Activated CD8-positive, alpha-beta memory T cell treated with anti-CD3 and anti-CD28 coated beads, Interleukin-2, amount 50 U/mL, for 1 hour (primary cell): ENCODE results near the gene KRT16.
"Not testable (repeated sequence)": the region's sequence is repeated elsewhere in the genome, so short reads cannot be mapped to it uniquely, and the experiment has no call there.

Source experiments
- DNase-seq: peaks from one replicate; pipeline ENCODE4 v3.0.0-alpha.2; 2020; ENCODE audit errors: extremely low read depth

Gene KRT16

DNA sequence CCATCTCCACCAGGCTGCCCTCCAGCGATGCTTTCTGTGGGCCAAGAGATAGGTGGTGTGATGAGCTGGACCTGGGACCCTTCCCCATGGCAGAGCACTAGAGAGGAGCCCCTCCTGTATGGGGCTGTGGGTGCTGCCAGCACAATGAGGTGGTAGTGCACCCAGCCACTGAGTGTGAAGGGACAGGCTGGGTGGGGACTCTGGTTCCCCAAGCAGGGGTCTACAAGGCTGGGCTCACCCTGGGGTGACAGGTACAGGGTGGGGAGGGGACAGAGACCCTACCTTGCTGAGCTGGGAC lies 15.5 kb upstream of the KRT16 start:
- not testable (repeated sequence) for DNase-seq

DNA sequence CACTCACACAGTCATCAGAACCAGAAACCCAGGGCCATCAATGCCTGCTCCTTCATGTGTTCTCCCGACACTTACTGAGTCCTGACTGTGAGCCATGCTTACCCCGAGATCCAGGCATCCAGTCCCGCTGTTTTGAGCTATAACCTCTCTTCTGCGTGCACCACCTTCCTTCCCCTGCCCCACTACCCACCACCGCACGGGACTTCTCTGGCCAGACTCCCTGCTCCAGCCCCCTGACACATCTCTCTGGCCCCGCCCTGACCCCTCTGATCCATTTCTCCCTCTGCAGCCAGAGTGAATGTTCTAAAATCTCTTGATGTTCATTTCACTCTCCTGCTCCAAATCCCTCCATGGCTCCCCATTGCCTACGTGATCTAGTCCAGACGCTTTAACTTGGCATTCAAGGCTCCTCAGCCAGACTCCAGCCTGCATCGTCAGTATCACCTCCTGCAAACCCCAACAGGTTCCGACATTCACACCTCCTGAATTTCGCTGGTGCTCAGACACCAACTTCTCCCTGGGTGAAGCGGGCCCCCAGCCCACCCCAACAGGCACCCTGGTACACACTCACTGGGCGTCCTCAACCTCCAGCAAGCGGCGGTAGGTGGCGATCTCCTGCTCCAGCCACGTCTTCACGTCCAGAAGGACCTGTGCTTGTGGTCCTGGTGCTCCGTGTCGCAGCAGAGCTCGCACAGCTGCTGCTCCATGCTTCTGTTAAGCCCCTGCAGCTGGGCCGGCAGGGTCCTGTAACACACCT lies 14.9 kb upstream of the KRT16 start:
- DNase-seq, result no peak

DNA sequence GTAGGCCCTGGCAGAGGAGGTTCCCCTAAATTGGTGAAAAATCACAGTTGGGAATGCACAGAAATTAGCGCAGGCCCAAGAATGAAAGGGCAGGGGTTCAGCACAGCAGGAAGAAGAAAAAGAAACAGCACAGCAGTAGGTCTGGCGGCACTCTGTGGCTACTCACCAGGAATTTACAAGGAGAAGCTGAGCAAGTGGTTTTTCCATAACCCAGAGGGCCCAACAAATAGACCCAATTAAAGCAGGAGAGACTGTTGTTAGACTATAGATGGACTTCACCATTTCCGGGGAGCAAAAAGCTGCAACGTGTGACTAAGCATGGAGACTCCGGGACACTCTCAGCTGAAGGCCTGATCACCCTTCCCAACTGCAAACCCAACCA lies 14.3 kb upstream of the KRT16 start:
- not testable (repeated sequence) for DNase-seq

DNA sequence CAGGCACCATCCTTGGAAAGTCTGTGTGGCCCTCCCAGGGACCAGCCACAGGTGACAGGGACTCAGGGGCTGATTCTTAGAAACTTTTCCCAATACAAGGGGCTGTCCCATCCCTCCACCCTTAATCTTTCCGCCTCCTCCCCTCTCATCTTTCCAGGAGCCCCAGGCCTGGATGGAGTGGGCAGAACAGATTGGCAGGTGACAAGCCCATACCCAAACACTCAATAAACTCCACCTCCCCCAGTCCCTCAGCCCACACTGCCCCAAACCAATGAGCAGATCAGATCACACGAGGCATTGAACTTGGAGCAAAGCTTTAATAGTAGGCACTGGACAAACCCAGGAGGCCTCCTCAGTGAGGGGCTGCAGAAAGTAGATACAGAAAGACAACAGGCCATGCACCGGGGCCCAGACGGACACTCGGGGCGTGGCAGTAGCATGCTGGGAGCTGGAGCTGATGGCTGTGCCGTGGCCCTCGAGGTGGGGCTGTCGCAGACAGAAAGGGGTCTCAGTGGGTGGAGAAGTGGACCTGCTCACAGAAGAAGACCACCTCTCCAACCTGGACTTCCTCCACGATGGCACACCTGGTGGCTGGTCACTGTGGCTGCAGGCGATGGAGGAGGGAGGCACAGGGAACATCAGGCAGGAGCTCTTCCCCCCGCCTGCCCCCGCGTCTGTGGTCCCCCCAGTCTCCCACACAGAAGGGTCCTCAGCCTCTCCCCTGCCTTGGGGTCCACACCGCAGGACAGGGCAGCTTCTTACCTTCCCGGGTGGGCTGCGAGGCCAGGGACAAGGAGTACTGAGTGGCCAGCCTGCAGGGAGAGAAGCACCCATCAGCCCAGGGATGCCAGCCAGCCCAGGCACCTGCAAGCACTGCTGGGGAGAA lies 13.7 kb upstream of the KRT16 start:
- not testable (repeated sequence) for DNase-seq

DNA sequence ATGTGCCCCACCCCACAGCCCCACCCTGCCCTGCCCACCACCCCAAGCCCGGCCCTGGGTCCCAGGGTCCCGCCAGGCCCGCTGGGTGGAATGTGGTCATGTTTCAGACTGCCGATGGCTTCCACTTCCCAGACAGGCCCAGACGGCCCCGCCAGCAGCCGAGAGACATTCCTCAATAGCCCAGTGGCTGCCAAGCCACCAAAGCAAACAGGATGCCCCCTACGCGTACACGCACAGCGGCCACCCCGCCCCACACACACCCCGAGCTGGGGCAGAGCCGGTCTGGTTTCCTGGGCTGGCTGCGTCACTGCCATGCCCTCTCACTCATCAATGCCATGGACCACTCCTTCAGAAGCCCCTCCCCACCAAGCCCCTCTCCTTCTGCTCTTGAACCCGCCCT lies 13.0 kb upstream of the KRT16 start:
- no peak for DNase-seq

DNA sequence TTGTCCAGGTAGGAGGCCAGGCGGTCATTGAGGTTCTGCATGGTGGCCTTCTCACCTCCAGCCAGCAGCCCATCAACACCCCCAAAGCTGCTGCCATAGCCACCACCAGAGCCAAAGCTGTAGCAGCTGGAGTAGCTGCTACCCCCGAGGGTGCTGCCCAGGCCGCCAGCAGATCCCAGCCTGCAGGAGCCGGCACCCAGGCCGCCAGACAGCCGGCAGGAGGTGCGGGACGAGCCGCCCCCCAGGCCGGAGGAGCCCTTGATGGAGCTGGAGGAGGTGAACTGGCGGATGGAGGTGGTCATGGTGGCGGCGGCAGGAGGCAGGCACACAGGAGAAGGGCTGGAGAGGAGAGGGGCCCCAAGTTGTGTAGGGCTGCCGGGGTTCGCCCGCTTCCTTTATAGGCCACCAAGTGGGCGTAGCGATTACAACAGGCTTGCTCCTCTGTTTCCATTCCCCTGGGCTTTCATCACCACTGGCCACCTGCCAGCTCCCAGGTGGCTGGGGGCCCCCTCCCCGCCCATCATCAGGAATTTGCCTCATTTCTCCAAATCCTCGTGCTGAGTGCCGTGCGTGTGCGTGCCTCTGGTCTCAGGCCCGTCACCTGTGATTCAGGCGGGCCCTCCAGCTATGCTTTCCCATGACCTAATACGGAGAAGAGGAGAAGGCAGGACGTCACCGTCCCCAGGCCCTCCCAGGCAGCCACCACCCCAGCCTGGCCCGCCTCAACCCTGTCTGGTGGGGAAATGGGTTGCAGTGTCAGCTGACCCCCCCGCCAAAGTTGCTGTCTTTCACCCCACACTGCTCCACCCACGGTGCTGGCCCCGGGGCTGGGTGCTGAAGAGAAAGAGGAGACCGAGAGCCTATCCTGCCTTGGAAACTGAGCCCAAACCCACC lies 11.9 kb upstream of the KRT16 start, which contains the start of gene KRT17:
TSS of gene KRT17 (minus strand) at position 368 of the 894 bp plus-strand sequence. CDS start at position 302, 66 bp downstream.
- DNase-seq, result no peak

DNA sequence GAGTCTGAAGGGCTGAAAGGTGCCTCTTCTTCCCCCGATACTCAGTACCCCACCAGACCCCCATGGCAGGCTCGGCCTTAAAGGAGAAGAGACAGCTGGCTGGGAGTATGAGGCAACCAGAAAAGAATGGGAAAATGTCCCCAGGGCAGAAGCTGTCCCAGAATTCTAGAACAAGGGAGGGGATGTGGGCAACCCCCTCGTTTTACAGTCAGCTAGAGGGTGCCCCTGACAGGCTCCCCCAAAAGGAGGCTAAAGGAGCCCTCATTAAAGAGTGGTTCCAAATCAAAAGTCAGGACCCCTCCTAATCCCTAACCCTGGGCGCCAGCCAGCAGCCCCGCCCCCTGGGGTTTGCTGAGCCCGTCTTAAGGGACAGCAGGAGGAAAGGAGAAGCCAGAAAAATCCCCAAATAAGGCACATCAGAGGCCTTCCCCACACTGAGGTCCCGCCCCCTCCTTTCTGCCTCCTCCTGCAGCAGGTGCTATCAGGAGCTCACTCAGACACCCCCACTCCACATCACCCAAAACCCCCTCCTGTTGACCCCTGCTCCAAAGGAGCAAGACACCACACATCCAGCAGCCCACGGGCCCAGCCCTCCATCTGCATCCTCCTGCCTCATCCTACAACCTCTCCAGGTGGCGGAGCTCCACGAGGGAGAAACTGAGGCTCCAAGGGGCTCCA lies 10.8 kb upstream of the KRT16 start:
- not testable (repeated sequence) for DNase-seq

DNA sequence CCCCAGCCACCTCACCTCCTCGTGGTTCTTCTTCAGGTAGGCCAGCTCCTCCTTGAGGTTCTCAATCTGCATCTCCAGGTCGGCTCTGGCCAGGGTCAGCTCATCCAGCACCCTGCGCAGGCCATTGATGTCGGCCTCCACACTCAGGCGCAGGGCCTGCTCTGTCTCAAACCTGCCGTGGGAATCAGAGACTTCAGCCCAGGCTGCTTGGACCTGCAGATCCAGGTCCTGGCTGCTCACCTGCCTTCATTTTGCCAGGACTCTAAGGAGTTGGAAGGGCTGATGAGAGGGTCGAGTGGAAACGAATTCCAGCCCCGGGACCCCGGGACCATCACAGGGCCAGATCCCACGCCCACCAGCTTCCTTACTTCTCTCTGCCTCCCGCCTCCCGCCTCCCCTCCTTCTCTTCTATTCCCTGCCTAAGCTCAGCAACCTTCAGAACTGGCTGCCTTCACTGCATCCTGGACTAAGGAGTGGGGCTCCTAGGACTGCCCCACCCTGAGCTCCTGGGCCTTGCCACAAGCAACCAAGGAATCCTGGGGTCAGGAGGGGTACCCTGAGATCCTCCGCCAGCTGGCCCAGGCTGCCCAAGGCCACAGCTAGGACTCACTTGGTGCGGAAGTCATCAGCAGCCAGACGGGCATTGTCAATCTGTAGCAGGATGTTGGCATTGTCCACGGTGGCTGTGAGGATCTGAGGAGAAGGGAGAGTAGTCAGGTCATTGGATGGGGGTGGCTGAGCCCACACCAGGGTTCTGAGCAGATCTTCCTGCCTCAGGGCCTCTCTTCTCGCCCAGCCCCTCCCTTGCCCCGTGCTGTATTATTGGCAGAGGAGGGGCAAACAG lies 10.0 kb upstream of the KRT16 start:
- DNase-seq, result not testable (repeated sequence)

DNA sequence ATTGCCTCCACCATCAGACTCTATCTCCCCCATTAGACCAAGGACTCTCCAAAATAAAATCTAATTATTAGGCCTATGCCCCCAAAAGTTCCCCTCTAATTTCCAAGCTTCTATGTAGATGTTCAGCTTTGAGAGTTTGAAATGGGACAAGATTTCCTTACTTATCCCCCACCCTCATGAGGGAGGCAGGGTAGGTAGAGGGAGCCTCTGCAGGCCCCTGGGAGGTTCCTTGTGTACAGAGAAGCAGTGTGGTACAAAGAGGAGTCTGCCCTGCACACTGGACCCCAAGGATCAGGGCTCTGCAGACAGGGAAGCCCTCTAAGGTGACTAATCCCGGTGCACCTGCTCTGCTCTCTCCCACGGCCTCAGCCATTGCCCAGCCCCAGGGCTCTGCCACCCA lies 9.3 kb upstream of the KRT16 start:
- no peak for DNase-seq

DNA sequence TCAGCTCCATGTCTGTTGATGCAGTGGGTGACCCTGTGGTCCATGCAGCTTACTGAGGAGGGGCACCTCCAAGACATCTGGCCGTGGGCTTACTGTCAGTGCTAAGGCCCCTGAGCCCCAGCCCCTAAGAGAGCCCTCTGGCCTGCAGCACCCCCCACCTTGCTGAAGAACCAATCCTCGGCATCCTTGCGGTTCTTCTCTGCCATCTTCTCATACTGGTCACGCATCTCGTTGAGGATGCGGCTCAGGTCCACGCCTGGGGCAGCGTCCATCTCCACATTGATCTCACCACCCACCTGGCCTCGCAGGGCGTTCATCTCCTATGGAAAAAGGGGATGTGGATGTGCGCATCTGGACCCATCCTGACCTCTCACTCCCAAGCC lies 8.9 kb upstream of the KRT16 start:
- not testable (repeated sequence) for DNase-seq

DNA sequence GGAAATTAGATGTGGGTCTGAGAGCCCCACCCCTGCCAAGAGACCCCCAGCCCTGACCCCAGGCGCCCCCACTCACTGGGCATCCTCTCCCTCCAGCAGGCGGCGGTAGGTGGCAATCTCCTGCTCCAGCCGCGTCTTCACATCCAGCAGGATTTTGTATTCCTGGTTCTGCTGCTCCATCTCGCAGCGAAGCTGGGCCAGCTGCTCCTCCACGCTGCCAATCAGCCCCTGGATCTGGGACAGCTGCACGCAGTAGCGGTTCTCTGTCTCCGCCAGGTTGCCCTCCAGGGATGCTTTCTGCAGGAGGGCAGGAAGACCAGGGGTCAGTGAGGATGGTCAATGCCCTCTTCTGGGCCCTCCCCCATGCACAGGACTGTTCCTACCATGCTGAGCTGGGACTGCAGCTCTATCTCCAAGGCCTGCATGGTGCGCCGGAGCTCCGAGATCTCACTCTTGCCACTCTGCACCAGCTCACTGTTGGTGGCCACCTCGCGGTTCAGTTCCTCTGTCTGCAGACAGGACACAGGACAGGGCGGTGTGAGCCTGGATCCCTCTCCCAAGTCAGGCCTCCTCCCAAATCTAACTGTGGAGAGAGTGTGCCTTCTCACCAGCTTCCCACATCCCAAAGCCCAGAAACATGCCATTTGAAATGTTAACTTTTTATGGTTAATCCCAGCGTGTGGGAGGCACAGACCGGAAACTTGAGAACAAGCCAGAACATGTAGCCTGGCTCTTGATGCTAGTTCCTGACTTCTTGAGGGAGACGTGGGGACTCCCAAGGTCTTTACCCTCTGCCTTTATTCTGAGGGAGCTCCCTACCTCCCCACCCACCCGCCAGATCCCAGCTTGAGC lies 8.2 kb upstream of the KRT16 start:
- no peak for DNase-seq

DNA sequence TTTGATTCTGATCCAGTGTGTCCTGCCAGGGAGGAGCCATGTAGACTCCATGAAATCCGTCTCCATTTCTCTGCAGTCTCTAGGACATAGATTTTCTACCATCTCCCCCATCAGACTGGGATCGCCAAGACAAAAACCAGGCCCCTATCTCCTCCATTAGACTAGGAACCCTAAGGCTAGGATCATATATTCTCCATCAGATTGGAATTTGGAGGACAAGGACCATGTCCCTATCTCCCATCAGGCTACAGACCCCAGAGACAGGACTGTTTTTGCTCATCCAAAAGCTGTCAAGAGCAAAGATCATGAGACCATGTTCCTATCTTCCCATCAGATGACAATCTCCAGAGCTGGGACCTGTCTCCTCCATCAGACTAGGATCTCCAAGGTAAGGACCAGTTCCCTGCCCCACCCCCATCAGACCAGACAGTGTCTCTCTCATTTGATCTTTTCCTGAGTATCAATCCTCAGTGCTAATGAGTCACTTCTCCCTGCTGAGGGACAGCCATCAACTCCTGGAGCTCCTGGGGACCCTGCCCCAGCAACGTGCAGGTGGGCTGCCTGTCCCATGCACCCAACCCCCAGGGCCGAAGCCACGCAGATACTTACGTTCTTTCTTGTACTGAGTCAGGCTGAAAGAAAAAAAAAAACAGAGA lies 7.5 kb upstream of the KRT16 start:
- not testable (repeated sequence) for DNase-seq

DNA sequence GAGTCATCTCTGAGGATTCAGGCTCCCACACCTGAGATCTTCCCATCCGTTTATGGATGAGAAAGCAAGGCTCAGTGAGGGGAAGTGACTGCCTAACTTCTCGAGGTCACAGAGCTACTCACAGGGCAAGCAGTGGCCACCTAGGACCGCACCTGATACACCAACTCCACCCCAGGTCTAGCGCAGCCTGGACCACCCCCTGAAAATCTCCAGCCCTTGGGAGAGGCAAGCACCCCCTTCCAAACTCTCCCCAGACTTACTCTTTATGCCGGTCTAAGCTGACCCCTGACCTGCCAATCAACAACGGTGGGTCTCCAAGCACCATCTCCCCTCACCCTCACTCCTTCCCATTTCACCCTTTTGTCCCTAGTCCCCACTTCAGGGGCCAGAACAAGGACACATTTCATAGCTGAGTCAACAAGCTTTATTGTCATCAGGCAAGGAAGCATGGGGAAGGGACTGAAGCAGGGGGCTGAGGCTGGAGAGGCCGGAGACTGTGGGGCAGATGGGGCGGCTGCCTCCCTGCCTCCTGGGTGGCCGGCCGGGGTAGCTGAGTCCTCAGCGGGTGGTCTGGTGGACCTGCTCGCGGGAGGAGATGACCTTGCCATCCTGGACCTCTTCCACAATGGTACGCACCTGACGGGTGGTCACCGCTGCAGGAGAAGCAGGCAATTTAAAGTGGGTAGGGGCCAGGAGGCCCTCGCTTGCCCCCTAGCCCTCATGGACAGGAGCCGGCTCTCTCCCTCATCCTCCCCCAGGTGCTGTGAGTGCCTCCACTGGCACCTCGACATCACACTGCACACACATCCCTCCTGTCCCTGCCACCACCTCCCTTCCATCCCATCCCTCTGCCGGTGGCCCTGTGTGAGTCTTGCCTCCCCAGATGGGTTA lies 6.7 kb upstream of the KRT16 start:
- DNase-seq, result no peak

DNA sequence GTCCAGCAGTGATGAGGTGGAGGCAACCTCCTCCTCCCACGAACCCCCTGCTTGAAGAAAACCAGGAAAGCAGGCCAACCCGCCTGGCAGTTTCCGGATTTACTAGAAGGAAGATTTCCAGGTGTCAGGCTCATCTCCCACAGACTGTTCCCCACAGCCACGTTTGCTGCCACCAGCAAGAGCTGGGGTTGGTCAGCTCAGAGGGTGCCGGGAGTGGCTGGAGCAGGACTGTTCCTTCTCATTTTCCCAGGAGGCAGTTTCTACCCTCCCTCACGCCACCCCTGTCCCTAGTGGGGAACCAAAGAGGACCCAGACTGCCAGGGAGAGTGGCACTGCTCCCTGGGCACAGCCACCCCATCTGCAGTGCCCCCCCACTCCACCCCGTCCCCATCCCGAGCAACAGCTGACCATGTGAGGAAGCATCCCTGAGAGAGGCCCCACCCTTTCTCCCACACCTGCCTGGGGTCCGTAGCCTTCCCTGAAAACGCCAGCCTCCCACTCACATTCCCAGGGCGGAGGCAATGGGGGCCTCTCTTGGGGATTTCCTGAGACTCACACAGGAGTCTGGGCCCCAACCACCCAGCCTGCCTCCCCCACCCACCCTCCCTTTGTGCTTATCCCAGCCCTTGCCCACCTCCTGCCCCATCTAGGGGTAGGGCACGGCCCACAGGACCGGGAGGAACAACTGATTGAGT lies 5.9 kb upstream of the KRT16 start:
- DNase-seq, result no peak

DNA sequence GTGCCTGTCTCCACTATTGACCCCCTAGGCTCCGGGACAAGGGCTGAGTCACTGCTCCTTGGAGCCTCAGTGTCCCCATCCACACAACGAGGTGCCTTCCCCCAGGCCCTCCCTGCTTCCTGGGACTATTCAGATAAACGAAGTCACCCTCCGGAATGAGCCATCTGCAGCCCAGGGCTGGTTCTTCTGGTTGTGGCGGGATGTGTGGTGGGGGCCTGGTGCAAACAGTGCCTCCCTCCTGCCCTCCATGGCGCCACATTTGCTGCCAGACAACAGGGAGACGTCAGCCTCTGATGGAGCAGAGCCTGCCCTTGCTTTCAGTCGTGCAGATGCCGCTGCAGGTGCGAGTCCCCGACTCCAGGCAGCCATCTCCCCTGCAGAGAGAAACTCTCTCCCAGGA lies 5.1 kb upstream of the KRT16 start:
- no peak for DNase-seq

DNA sequence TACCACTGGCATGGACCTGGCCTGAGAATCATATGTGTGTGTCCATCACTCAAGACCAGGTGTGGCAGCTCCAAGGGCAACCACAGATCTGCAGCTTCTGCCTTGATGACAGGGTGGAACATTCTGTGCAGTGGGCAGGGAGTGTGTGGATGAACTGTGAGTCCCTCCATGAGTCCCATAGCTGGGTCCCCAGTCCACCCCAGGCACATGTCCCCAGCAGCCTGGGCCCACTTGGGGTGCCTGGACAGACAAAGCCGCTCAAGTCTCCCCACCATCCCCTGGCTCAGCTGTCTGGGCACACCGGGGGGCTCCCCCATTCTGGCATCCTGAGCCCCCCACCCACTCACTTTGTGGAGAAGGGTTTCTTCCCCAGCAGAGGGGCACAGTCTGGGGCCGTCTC lies 4.6 kb upstream of the KRT16 start:
- DNase-seq, result no peak

DNA sequence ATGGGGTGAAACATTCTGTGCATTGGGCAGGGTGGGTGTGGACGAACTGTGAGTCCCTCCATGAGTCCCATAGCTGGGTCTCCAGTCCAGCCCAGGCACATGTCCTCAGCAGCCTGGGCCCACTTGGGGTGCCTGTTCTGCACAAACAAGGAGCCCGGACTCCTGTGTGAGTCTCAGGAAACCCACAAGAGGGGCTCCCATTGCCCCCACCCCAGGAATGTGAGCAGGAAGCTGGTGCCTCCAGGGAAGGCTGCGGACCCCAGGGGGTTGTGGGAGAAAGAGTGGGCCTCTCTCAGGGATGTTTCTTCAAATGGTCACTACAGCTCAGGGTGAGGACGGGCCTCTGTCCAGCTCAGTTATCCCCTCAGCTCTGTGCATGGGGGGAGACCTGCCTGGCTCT lies 3.9 kb upstream of the KRT16 start:
- DNase-seq, result not testable (repeated sequence)

DNA sequence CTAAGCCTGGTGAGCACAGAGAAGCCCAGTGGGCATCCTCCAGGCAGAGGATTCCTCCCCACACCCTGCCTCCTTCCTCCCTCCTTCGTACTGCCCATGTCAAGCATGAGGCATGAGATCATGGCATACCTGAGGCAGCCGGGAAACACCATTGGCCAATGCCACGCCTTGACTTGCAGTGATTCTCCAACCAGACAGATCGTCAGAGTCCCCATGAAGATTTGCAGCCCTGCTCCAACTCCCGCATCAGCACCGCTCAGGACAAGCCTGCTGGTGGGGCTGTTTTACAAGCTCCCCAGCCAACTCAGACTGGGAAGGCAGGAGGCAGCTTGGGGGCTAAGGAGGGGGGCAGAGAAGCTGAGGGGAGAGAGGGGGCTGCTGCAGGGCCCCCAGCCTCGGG lies 2.9 kb upstream of the KRT16 start:
- DNase-seq, result no peak
